NCI-H774 (cell line): ENCODE measurements around the gene KCNK7.
"Not testable (repeated sequence)": the region's sequence is repeated elsewhere in the genome, so short reads cannot be mapped to it uniquely, and the experiment has no call there.

Experiments
- DNase-seq: peaks from one replicate; lab custom pipeline; 2025; lab: John Stamatoyannopoulos, UW

KCNK7 gene

DNA sequence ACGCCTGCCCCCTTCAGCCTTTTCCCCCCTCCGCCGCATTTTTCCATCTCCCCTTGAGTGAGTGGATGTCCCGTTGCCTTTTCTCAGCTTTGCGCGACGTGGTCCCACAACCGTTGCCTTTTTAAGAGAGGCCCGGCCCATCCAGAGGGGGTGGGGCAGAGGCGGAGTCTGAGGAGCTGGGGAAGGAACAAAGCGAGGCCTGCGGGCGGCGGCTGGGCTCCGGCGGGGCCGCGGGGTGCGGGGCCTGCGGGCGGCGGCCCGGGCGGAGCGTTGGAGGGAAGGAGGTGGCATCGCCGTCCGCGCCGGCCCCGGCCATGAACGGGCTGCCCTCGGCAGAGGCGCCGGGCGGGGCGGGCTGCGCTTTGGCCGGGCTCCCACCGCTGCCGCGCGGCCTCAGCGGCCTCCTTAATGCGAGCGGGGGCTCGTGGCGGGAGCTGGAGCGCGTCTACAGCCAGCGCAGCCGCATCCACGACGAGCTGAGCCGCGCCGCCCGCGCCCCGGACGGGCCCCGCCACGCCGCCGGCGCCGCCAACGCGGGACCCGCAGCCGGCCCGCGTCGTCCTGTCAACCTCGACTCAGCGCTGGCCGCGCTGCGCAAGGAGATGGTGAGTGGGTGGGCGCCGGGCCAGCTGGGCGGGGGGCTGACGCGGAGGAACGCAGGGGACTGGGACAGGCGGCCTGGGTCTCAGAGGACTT, 23.1 kb downstream of the KCNK7 start, which contains the start of gene FAM89B:
Gene FAM89B (plus strand): TSS at position 183 of the 696 bp plus-strand sequence. CDS start 132 bp downstream, at position 315.
- peak; percentile 78 for DNase-seq

DNA sequence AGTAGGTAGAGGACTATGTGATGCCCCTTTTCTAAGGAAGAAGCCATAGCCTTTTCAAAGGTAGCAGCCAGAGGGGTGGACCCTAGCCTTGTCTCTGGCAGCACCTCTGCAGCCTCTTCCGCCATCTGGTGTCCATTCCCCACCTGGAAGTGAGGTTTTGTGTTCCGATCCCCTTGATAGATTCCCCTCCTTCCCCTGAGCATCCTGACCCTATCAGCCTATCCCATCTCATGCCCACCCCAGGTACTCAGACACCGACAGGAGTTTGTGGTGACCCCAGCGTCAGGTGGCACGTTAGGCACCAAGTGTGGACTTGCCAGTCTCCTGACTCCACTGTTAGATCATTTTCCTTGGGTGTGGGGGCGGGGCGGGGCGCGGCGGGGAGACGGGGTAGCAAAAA, 23.7 kb downstream of the KCNK7 start:
- peak; percentile 27 for DNase-seq

DNA sequence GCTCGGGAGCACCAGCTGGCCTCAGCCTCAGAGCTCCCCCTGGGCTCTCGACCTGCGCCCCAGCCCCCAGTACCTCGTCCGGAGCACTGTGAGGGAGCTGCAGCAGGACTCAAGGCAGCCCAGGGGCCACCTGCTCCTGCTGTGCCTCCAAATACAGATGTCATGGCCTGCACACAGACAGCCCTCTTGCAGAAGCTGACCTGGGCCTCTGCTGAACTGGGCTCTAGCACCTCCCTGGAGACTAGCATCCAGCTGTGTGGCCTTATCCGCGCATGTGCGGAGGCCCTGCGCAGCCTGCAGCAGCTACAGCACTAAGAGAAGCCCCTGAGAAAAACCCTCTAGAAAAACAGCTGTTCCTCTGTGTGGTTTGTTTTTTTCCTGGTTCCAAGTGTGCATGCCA, 24.2 kb downstream of the KCNK7 start:
- no peak for DNase-seq

DNA sequence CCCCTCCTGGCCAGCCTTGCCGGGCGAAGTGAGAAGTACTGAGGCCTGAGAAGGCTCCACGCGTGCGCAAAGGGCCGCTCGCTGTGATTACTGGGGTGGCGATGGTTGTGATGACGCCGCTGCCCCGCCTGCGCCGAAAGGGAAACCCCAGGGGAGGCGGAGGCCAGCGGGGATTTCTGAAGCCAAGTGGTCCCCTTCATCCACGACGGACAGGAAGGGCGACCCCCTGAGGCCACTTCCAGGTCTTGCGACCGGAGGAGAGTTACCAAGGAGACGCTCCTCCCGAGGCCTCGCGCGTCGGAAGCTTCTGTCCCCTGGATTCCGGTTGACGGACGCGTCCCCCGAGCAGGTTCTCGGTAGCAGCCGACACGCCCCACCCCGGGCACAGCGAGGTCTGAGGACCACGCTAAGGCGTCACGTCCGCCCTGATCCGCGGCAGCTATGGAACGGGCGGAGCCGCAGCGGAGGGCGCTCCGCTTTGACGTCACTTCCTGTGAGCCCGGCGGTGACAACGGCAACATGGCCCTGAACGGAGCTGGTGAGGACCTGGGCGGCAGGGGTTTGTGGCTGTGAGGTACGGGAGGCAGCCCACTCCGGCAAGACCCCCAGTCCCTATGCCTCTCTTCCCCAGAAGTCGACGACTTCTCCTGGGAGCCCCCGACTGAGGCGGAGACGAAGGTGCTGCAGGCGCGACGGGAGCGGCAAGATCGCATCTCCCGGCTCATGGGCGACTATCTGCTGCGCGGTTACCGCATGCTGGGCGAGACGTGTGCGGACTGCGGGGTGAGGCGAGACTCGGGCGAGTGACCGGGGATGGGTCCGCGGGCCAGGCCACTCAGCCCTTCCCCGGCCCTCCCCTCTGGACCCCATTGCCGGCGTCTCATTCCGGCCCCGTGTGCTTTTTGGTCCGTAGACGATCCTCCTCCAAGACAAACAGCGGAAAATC, 25.4 kb downstream of the KCNK7 start, which contains the start of gene ZNRD2:
Gene ZNRD2 (plus strand): TSS at position 505 of the 946 bp plus-strand sequence. CDS start 15 bp downstream, at position 520.
- peak; percentile 98 for DNase-seq

DNA sequence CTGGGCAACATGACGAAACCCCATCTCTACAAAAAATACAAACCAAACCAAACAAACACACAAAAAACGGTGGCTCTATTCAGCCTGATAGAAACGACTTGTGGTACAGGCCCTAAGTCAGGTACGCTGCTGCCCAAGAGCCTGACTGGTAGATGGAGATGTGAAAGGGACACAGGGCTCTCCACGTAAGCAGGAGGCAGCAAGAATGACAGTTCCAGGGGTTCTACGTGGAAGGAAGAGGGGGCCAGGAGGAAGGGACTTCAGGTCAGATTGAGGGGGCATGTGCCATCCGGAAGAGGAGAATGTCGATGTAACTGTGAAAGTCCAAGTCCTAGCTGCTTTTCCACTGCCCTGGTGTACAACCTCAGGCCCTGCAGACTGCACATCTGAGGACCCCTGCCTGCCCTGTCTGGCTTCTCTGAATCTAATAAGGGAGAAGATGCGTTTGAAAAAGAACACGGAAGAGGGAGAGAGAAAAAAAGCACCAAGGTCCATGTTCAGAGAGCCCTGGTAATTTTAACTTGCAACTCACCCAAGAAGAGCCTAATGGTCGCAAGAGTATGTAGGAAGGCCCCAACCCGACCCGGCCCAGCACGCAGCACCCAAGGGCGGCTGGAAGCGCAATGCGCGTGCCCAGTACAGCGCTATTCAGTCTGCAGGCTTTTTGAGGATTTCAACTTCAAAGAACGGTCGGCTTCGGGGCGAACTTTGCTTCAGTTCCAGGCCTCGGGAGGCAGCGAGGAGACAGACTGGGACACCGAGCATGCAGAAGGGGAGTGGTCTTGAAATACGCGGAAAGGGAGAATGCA, 26.2 kb downstream of the KCNK7 start:
- peak; percentile 60 for DNase-seq

DNA sequence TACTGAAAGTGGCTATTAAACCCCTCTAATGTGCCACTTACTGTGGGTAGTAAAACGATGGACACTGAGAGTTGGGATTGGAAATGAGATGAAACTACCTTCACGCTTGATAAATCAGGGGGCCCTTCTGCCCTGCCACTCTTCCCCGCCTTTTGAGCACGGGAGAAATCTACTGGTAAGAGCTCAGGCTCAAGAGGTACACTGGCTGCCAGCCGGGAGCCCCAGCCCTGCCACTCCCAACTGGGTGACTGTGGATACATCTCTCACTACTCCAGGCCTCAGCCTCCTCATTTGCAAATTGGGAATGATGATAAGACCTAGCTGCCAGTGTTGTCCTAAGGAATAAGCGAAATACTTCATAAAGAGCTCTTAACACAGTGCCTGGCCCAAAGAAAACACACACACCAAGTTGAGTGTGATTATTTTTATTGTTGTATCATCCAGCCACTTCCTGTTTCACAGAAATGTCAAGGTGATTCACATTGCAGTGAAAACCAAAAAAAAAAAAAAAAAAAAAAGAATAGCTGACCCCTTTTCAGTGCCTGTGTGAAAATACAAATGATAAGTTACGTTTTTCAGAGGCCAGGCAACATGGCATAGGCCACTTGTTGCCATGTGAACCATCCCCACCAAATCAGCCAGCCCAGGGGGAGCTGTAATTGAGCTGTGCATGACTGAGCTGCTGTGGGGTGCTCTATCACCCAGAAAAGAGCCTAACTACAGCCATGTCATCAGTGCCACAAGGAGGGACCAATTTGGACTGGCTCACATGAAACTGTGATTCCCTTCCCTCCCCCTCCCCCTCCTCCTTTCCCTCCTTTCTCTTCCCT, 29.8 kb downstream of the KCNK7 start:
- DNase-seq: no peak

DNA sequence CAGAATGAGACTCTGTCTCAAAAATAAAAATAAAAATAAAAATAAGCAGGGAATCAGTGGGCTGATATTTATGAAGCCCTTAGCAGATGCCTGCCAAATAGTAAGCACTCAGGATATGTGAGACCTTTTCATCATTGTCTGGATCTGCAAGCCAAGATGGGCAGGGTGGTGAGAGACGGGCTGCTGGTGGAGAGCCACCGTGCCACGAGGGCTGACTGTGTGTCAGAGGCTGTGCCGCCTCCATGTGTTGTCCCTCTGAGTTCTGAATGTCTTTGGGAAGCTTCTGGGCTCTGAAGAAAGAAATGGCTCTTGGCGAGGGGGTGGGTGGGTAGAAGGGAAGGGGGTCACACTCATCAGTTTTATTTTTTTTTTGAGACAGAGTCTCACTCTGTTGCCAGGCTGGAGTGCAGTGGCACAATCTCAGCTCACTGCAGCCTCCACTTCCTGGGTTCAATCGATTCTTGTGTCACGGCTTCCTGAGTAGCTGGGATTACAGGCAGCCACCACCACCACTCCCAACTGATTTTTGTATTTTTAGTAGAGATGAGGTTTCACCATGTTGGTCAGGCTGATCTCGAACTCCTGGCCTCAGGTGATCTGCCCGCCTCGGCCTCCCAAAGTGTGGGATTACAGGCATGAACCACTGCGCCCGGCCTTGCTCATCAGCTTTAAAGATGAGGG, 30.6 kb downstream of the KCNK7 start:
- DNase-seq: not testable (repeated sequence)

DNA sequence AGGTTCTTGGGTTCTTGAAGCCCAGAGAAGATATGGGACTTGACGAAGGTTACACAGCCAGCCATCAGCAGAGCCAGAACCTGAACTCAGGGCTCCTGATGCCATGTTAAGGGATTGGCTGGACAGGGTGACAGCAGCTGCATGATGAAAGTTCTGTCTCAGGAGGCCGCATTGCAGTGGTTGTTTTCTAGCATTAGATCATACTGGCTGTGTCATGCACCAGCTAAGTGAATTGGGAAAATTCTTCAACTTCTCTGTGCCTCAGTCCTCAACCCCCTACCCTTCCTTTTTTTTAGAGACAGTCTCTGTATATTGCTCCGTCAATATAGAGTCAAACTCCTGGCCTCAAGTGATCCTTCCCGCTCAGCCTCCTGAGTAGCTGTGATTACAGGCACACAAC, 32.0 kb downstream of the KCNK7 start:
- DNase-seq: no peak

DNA sequence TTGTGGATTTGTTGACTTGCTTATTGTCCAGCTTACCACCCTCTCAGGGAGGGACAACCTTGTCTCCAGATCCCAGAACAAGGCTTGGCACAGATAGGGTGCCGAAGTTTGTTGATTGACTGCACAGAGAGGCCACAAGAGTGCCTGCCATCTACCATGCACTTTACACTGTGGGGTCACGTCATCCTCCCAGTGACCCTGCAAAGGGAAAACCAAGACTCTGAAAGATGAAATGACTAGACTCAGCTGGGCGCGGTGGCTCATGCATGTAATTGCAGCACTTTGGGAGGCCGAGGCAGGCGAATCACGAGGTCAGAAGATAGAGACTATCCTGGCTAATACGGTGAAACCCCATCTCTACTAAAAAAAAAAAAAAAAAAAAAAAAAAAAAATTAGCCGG, 32.8 kb downstream of the KCNK7 start:
- DNase-seq: no peak

DNA sequence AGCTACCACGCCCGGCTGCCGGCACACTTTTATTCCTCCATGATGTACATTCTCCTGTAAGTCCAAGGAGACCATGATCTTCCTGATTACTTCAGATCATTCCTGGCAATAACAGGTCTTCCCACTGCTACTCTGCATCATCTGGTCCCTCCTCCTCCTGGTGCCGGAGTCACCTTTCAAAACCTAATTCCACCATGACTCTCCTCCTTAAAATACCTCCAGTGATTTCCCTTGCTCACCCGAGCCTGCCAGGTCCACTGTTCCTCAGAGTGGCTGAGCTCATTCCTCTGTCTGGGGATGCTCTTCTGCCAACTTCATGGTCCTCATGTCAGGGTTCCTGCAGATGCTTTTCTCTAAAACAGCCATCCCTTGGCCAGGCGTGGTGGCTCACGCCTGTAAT, 33.6 kb downstream of the KCNK7 start:
- DNase-seq: no peak

DNA sequence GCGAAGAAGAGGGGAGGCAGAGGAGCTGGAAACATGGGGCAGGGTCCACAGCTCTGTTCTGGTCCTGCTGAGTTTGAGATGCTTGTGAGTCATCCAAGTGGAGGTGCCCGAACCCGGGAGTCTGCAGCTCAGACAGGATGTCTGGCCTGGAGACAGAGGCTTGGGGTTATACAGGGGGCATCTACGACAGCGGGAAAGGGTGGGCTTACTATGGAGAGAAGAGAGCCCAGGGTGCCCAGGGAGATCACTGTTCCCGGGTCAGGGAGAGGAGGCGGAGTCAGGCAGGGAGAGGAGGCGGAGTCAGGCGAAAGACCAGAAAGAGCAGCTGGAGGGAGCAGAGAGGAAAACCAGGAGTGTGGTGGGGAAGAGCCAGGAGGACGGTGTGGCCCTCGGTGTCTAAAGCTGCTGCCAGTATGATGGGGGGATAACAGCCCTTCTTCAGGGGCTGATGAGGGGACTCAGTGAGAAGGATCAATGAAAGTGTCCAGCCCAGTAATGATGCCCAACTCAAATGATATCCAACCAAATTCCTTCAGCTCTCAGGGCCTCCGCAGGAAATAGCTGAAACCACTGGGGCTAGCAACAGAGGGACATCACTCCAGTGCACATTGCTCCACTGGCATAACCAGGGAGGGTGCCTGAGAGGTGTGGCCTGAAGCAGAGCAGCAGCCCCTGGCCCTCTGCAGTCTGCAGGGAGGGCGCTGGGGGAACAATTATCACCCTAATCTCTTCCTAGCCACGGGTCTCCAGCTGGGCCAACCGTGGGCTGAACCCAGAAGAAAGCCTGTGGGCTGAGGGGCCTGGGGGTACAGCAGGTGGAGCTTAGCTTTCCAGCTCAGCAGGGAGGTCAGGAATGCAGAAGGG, 34.8 kb downstream of the KCNK7 start:
- peak; percentile 19 for DNase-seq

DNA sequence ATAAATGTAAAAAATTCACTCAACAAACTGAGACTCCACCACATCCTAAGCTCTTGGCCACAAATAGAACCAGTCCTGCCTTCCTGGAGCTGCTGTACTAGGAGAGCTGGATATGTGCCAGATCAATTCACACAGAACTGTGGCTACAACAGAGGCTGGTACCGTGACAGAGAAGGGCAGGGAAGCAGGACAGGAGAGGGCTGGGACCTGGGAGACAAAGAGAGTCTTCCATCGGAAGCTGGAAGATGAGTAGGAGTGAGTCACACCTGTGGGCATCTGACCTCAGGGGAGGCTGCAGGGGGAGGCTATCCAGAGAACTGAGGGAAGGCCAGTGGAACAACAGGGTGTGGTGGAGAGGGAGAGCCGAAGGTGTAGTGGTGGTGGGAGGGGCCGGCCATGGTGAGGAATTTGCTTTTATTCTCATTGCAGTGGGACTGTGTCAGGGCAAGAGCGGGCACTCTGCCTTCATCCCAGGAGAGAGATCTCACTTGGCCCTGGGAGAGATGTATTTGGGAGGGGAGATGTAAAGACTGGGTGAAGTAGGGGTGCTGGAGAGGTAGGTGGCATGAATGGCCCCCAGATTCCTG, 35.6 kb downstream of the KCNK7 start:
- peak; percentile 41 for DNase-seq

DNA sequence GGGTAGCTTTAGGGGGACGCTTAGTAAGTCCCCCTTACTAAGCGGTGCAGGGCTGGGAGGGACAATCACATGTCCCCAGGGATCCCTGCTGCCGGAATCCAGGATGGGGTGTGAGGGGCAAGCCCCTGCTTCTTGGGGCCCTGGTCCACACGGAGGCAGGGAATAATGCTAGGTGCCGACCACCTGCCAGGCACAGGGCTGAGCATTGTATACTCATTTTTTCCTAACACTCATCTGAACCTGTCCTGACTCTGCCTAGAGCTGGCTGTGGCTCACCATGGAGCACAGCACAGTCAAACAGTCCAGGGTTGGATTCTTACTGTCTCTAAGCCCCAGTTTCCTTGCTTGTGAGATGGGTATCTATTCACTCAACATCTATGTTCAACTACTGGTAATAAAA, 36.1 kb downstream of the KCNK7 start:
- DNase-seq: no peak

DNA sequence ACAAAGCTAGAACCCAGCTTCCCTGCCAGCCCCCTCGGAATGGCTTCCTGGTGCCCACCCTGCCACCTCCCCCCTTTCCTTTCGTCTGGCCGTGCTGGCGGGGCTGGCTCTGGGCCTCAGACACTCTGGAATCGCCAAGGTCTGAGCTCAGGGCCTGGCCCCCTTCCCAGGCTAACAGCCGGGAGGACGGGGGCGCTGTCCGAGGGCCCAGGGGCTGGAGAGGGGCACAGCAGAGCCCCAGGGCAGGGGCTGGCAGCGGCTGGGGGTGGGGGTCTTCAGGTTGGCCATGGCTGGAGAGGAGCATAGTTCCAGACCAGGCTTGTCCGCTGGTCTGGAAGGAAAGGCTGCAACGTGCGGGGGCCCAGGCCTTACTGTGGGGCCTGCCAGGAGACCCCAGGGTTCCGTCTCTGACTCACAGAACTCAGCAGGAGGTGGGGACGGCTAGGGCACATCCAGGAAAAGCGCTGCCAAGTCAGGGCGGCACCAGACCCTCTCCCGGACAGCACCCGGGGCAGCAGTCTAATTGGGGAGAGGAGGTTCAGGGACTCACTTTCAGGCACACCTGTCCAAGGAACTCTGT, 36.6 kb downstream of the KCNK7 start:
- DNase-seq: no peak

DNA sequence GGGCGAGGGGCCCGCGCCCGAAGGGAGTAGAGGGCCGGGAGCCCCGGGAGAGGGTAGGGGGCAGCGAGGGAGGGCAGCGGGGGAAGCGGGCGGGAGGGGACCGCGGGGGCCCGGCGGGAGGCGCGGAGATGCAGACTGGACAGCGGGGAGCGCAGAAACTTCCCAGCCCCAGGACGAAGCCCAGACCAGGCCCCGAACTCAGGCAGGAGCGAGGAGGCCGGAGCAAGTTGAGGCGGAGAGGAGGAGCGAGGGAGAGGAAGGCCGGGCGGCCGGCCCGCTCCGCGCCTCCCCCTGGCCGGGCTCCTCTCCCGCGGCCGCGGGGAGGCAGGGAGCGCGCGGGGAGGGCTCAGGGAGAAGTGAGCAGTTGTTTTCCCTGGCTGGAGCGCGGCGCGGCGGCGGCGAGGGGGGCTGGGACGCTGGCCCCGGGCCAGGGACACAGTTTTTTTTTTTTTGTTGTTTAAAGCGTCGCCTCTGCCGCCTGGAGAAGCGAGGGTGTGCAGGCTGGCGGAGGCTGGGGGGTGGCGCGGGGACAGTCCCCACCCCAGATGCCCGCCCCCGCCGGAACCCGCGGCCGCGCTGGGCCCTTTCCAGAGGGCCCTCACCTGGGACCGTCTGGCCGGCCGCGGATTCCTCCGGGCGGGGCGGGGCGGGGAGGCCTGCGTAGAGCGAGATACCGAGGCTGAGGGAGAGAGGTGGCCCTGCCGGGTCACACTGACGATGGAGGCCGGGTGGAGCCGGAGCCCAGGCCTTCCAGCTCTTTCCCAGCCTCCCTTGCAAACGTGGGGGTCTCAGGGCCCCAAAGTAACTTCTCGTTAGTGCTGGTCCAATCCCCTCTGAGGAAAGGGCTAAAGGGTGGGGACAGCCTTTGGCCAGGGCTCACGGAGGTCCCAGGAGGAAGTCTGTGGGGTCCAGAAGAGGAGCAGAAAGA, 37.3 kb downstream of the KCNK7 start, which contains the start of gene LTBP3:
Gene LTBP3 (minus strand): TSS at position 358 of the 928 bp plus-strand sequence. CDS start 400 bp downstream, outside the sequence.
- DNase-seq: peak; percentile 49

DNA sequence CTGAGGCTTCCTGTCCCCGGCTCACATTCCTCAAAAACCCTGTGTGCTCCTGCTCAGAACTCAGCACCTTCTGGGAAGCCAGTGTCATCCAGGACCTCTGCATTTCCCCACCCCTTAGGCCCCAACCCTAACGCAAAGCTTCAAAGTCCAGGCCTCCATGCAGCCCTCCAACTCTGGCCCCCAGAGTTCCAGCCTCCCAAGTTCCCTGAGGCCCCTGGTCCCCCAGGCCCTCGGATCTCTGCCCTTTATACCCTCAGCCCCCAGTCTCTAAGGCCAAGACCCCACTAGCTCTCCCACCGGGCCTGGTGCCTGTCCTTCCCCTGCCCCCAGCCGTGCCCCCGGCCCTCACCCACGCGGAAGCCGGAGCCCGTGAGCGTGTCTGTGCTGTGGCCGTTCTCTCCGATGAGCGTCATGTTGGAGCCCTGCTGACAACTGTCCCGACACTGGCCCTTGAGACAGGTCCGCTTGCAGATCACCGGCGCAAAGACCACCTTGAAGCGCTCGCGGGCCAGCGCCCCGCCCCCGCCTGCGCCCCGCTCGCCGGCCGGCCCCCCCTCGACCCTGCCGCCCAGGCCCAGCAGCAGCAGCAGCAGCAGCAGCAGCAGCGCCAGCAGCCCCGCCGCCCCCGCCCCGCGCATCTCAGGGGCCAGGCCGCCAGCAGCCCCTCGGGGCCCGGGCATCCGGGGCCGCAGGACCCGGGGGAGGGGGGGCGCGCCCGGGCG, 38.2 kb downstream of the KCNK7 start:
- DNase-seq: no peak
